Endothelial cell of umbilical vein (primary cell): Measurements from ENCODE around the gene LAMP1. TPM values are rescaled to one million over a fixed set of nuclear protein-coding genes. Genes with fewer than 3 reads are reported as not detected.

Experiments used
- BruUV-seq: library from RNA; stranded (reverse); fragments of 400-500 nt; replicated peaks from 2 replicates; lab custom pipeline; 2021; lab: Mats Ljungman, UMichigan
- CTCF ChIA-PET: fragments of 300-600, 350-600 bp; sonication (Branson Sonifier 250); formaldehyde crosslinking; loops from one replicate; lab custom pipeline; 2021; ENCODE audit warnings: antibody characterized with exemption, inconsistent platforms; lab: Charles Lee
- POLR2A ChIA-PET: fragments of 300-600, 350-600 bp; sonication (Branson Sonifier 250); formaldehyde crosslinking; loops from one replicate; lab custom pipeline; 2021; ENCODE audit warnings: antibody characterized with exemption, inconsistent platforms; lab: Charles Lee
- DNase-seq: peaks from one replicate; pipeline ENCODE4 v3.0.0-alpha.2; 2011; ENCODE audit warnings: low read depth, low spot score
- FAIRE-seq: peaks from 2 replicates; lab custom pipeline; 2011; peaks lifted over from hg19 to GRCh38; lab: Jason Lieb, UNC
- H2AFZ ChIP-seq: 2 replicates; pipeline ENCODE4 v1.6.0; 2012; ENCODE audit warnings: low read depth, low read length, control low read depth, inconsistent platforms
- H3K27ac ChIP-seq: 2 replicates; pipeline ENCODE4 v1.5.1; 2011; ENCODE audit warnings: low read depth, mild to moderate bottlenecking, control low read depth, low read length, moderate library complexity; ENCODE audit not compliant: insufficient read depth
- H3K27me3 ChIP-seq, 2 experiments: 2 replicates each; pipeline versions ENCODE4 v1.6.0 to v1.6.1; 2011; ENCODE audit warnings: low read length in 2 of 2, mixed read lengths in 1 of 2; ENCODE audit not compliant: control insufficient read depth in 2 of 2, insufficient read depth in 2 of 2
- H3K36me3 ChIP-seq, 2 experiments: 2 replicates in 1 of 2; 3 replicates in 1 of 2; pipeline ENCODE4 v1.5.1; 2011; ENCODE audit warnings: low read length in 2 of 2, mild to moderate bottlenecking in 1 of 2, moderate library complexity in 1 of 2; ENCODE audit not compliant: control insufficient read depth in 2 of 2, insufficient read depth in 2 of 2; ENCODE audit errors: extremely low read depth in 1 of 2
- H3K4me1 ChIP-seq: 3 replicates; pipeline ENCODE4 v1.5.1; 2011; ENCODE audit warnings: mild to moderate bottlenecking, low read length; ENCODE audit not compliant: control insufficient read depth, insufficient read depth; ENCODE audit errors: extremely low read depth
- H3K4me2 ChIP-seq: 2 replicates; pipeline ENCODE4 v1.6.1; 2011; ENCODE audit warnings: low read length, control low read depth, mixed read lengths; ENCODE audit not compliant: insufficient read depth
- H3K4me3 ChIP-seq, 3 experiments: fragments of 200-600 bp in 1 of 3; sonication (generic), shearing (Covaris generic) in 1 of 3; replicated peaks in 1 of 3; 2 replicates each; pipeline ENCODE4 v1.5.1; 2011 to 2016; ENCODE audit warnings: control low read depth in 3 of 3, low read length in 3 of 3, mild to moderate bottlenecking in 2 of 3, inconsistent platforms in 1 of 3, low read depth in 1 of 3, moderate library complexity in 1 of 3; ENCODE audit not compliant: insufficient read depth in 1 of 3
- H3K79me2 ChIP-seq: 2 replicates; pipeline ENCODE4 v1.6.0; 2012; ENCODE audit warnings: low read length, inconsistent platforms; ENCODE audit not compliant: control insufficient read depth, insufficient read depth
- H3K9ac ChIP-seq: replicated peaks from 2 replicates; pipeline ENCODE3; 2011; ENCODE audit warnings: low read length, control low read depth; ENCODE audit not compliant: insufficient read depth; ENCODE audit errors: extremely low read depth
- H3K9me1 ChIP-seq: replicated peaks from 3 replicates; pipeline ENCODE4 v1.6.0; 2011; ENCODE audit warnings: mild to moderate bottlenecking, low read length; ENCODE audit not compliant: control insufficient read depth, insufficient read depth; ENCODE audit errors: extremely low read depth
- H3K9me3 ChIP-seq: replicated peaks from 2 replicates; pipeline ENCODE4 v1.5.1; 2012; ENCODE audit warnings: low read length, inconsistent platforms; ENCODE audit not compliant: control insufficient read depth, insufficient read depth
- H4K20me1 ChIP-seq: replicated peaks from 2 replicates; pipeline ENCODE3; 2011; ENCODE audit warnings: mild to moderate bottlenecking, low read length; ENCODE audit not compliant: control insufficient read depth, insufficient read depth; ENCODE audit errors: extremely low read depth
- EZH2 ChIP-seq: IDR thresholded peaks from 2 replicates; pipeline ENCODE4 v1.6.1; 2012; ENCODE audit warnings: borderline replicate concordance, low read depth, mild to moderate bottlenecking, moderate library complexity, low read length, inconsistent platforms; ENCODE audit not compliant: severe bottlenecking
- FOS ChIP-seq: IDR thresholded peaks from 2 replicates; pipeline ENCODE4 v1.6.1; 2011; ENCODE audit warnings: mild to moderate bottlenecking, low read length, moderate library complexity, borderline replicate concordance; ENCODE audit not compliant: insufficient read depth
- GATA2 ChIP-seq: IDR thresholded peaks from 2 replicates; pipeline ENCODE4 v1.7.0; 2011; ENCODE audit warnings: low read depth, mild to moderate bottlenecking, moderate library complexity, mixed read lengths, low read length; ENCODE audit not compliant: insufficient read length, insufficient read depth
- JUN ChIP-seq: IDR thresholded peaks from 2 replicates; pipeline ENCODE4 v1.6.1; 2011; ENCODE audit warnings: borderline replicate concordance, low read depth; ENCODE audit not compliant: insufficient read length, insufficient read depth
- MYC ChIP-seq: IDR thresholded peaks from one replicate; pipeline ENCODE4 v1.6.1; 2011; ENCODE audit warnings: mild to moderate bottlenecking, low read depth, low read length
- POLR2A ChIP-seq: IDR thresholded peaks from 2 replicates; pipeline ENCODE4 v1.6.1; 2012; ENCODE audit warnings: low read depth, mild to moderate bottlenecking, control low read depth, low read length
- POLR2AphosphoS5 ChIP-seq: IDR thresholded peaks from 2 replicates; pipeline ENCODE4 v1.6.1; 2012; ENCODE audit warnings: low read depth, mild to moderate bottlenecking, control low read depth, low read length, moderate library complexity; ENCODE audit not compliant: insufficient read depth
- dilution Hi-C: fragments of 300-500 bp; cut with MboI; formaldehyde crosslinking; loops from one replicate; pipeline ENCODE4 v1.15.0; 2019; ENCODE audit warnings: low sequenced_read_pairs; ENCODE audit not compliant: extremely low pct_ligation_motif_present
- intact Hi-C: fragments of 100-400 bp; cut with micrococcal nuclease; formaldehyde crosslinking; loops from one replicate; pipeline ENCODE4 v1.10.0; 2022
- polyA plus RNA-seq, 4 experiments: library from polyadenylated mRNA; depleted of rRNA in 3 of 4; stranded (reverse) in 3 of 4; unstranded in 1 of 4; fragments of >200 nt; gene quantifications; 2 replicates each; pipeline versions ENCODE4 v1.2.1 to v1.2.3, GENCODE V29; 2011 to 2012; ENCODE audit warnings: missing spikeins in 1 of 4
- total RNA-seq: library from RNA; stranded (reverse); gene quantifications from 2 replicates; pipeline ENCODE4 v1.2.3, GENCODE V29; 2021
- TF ChIP-seq, protein P1 (sequence below), 2 donors: IDR thresholded peaks; 1 replicate in 1 of 2; 2 replicates in 1 of 2; pipeline ENCODE4 v1.5.1; 2011; ENCODE audit warnings: low read length in 2 of 2, mild to moderate bottlenecking in 2 of 2, moderate library complexity in 2 of 2, control low read depth in 1 of 2, inconsistent platforms in 1 of 2, low read depth in 1 of 2; ENCODE audit not compliant: insufficient read depth in 1 of 2; ENCODE audit errors: extremely low read depth in 1 of 2
- TF ChIP-seq, protein P2 (sequence below): IDR thresholded peaks from 2 replicates; pipeline ENCODE4 v1.6.1; 2011; ENCODE audit not compliant: insufficient read depth, insufficient read length

Gene LAMP1
- total and polyA plus RNA-seq, 2 donors (not counting 3 experiments of a cell fraction or from before 2014, with no cell fraction given) = 262 to 285 TPM

DNA sequence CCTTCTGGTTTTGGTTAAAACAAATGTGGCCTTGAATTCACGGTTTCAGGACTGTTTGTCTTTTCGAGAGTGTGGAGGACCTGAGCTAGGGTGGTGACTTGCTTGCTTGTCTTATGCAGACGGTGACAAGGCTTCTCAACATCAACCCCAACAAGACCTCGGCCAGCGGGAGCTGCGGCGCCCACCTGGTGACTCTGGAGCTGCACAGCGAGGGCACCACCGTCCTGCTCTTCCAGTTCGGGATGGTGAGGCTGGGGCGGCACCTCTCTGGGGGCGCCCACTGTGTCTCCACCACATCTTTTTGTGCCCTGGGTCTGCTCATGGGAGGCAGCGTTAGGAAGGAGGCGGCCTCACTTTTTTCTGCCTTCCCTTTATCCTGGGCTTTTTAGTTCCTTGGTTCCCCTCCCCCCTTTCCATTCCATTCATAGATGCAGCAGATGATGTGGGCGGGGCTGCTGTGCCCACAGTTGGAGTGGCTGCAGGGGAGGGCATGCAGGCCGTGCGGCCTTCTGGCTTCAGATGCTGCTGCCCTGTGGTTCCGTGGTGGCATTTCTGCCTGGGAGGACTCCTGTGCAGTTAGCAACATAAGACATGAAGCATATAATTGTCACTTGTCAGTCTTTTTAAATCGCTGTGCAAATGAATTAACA is 23.3 kb downstream of the LAMP1 start:
- FAIRE-seq (no peak), DNase-seq (no peak)
- H3K9me1 ChIP-seq = no peaks in the 10 kb centered on the region
- no peak overlapping the region for H3K4me3 ChIP-seq
- no peaks in the 10 kb centered on the region for H3K27me3 ChIP-seq
- no peaks in the 10 kb centered on the region for H3K79me2 ChIP-seq
- dilution Hi-C loops = no loop called here
- no peak overlapping the region for H3K9ac ChIP-seq
- peaks cover 9 to 40% of the 10 kb centered on the region in 2 experiments for H3K36me3 ChIP-seq
- CTCF ChIA-PET = no interaction called here
- TF ChIP-seq FOS (no peak), POLR2AphosphoS5 (no peak), EZH2 (no peak), POLR2A (no peak), MYC (no peak), GATA2 (no peak), JUN (no peak)
- TF ChIP-seq, protein P1, sequence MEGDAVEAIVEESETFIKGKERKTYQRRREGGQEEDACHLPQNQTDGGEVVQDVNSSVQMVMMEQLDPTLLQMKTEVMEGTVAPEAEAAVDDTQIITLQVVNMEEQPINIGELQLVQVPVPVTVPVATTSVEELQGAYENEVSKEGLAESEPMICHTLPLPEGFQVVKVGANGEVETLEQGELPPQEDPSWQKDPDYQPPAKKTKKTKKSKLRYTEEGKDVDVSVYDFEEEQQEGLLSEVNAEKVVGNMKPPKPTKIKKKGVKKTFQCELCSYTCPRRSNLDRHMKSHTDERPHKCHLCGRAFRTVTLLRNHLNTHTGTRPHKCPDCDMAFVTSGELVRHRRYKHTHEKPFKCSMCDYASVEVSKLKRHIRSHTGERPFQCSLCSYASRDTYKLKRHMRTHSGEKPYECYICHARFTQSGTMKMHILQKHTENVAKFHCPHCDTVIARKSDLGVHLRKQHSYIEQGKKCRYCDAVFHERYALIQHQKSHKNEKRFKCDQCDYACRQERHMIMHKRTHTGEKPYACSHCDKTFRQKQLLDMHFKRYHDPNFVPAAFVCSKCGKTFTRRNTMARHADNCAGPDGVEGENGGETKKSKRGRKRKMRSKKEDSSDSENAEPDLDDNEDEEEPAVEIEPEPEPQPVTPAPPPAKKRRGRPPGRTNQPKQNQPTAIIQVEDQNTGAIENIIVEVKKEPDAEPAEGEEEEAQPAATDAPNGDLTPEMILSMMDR (IDR thresholded peaks at IDR 0.05; ENCODE audit: extremely low read depth in 1 of 2, insufficient read depth in 1 of 2, low read depth in 1 of 2, low read length in 2 of 2) = no peak
- TF ChIP-seq, protein P2, sequence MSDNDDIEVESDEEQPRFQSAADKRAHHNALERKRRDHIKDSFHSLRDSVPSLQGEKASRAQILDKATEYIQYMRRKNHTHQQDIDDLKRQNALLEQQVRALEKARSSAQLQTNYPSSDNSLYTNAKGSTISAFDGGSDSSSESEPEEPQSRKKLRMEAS = no peak
- H3K4me2 ChIP-seq = no peak overlapping the region
- no peak overlapping the region for H3K27ac ChIP-seq
- intact Hi-C loops = no loop called here
- no peaks in the 10 kb centered on the region for H4K20me1 ChIP-seq
- no peak overlapping the region for H2AFZ ChIP-seq
- H3K9me3 ChIP-seq = no peaks in the 10 kb centered on the region
- H3K4me1 ChIP-seq = no peaks in the 10 kb centered on the region
- no TSS peak for BruUV-seq
- POLR2A ChIA-PET = no interaction called here
